Esophagus mucosa (tissue), 1 donor: ENCODE results near the gene STAT4. TPM values are rescaled to one million over a fixed set of nuclear protein-coding genes. Genes with fewer than 3 reads are reported as not detected.

Experiments
- ATAC-seq: fragments of 200-7000 bp; cut with Tn5 transposase; one replicate; pipeline ENCODE4 v1.9.1; 2020
- total RNA-seq: library from RNA; stranded (reverse); gene quantifications from one replicate; pipeline ENCODE4 v1.2.4, GENCODE V29; 2023
- donor health status: DM: yes; HTN: yes; CAD: no.

The STAT4 gene
- total RNA-seq, 1 donor from 2014 or later: 0.88 TPM

- ATAC-seq: no peak
Measured at GRCh38 chr2:191081411-191082155, 69.2 kb downstream of the STAT4 start.

DNA sequence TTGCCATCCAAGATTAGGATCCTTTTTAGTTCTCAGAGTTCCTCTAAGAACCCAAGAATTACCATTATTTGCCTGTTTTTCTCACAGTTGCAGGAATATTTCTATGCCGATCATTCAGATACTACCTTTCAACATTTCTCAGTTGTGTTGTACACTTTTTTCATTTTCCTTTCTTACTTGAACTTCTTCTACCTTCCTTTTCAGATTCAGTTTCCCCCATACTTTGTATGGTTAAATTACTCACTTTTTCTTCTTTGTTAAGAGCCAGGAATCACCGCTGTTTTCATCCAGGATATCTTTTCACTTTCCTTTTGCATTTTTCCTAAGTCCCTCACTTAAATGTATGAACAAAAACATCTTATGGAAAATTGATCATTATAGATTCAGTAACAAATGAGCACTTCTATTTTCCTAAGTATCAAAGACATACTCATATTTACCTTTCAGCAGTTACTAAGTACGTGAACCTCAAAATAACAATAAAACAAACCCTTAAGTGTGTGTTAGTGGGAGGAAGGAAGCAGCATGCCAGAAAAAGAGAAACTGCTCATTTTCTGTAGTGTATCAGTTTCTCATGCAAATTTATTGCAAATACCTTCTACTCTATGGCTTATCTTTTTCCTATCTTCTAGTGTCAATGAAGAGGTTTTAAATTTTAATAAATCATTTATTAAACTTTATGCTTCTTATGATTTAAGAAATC lies 72.5 kb downstream of the STAT4 start:
- no peak for ATAC-seq

- no peak for ATAC-seq
Measured at GRCh38 chr2:191070276-191070675, 80.5 kb downstream of the STAT4 start.

DNA sequence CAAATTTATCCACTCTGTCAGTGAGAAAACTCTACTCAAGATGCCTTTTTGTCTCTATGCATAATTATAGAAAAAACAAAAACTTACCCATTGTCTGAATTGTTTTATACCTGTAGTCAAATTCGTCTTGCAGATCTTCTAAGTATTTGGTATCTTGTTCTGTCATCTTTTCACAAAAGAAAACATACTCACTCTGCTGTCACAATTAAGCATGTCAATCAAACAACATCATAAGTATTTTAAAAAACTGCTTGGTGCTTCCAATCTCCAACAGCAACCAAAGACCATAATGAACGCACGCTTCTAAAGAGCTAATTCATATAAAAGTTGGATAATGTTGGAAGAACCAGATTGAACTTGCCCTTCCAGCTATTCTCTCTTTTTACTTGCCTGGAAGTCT lies 81.2 kb downstream of the STAT4 start:
- ATAC-seq: no peak

- no peak for ATAC-seq
Measured at GRCh38 chr2:191066919-191067233, 83.9 kb downstream of the STAT4 start.

DNA sequence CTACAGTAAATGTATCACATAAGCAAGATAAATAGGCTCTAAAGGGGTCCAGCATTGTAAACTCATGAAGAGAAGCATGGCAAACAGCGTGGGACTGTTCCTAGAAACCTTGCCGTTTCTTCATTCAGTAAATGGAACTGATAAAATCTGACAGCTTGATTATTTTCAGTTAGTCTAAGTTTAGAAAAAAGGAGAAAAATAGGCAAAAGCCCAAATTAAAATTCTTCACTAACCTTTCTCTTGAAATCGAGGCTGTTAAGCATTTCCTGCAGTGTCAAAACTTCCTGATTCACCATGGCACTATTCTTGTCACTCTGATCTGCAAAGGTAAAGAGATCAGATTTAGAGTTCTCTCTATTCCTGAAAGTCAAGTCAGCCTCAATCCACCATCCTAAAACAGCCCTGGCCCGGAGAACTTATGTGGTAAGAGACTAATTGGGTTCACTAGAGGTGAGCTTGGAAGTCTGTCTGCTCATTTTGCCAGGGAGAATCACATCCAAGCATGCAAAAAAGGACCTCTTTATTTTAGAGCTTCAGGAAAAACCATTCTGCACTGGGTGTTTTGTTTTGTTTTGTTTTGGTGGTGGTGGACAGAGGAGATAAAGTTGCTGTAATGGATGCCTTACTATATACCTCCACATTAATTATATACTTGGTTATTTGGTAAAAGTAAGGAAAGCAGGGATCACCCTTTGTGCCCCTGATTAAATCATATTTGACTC lies 84.4 kb downstream of the STAT4 start:
- ATAC-seq: no peak

DNA sequence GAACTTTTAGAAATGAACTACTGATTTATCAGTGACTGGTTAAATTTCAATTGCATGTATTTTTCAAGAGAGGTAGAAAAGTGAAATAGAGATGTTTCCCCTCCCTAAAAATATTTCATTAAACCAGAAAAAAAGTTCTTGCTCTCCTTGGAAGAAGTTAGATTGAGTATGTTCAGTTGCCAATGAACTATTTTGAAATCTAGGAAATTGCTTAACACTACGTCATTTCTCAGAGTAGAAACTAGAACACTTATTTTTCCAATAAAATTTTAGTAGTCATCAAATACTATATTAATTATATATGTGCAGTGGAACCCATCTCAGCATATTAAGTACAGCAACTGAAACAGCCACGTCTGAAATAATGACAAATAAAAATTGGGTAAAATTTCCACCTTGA lies 85.0 kb downstream of the STAT4 start:
- no peak for ATAC-seq

GRCh38 chr2:191064590-191064989 lies 86.2 kb downstream of the STAT4 start:
- ATAC-seq: no peak

GRCh38 chr2:191063584-191063983 lies 87.2 kb downstream of the STAT4 start:
- no peak for ATAC-seq

- ATAC-seq: no peak
Measured at GRCh38 chr2:191061381-191061980, 89.3 kb downstream of the STAT4 start.

DNA sequence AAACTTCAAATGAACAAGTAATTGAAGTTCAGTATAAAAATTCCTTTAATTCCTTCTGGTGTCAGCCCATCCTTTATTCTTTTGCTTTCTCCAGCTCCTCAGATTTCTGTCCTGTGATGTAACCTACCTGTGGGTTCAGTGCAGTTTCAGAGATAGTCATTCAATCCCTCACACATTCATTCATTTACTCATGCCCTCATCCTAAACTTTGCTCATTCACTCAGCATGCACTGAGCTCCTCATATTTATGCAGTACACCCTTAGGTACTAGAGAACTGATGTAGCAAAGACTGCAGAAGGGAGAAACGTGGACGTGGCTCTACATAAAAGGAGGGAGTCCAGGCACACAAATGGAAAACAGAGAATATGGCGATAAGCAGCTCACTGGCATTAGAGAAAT lies 91.5 kb downstream of the STAT4 start:
- ATAC-seq: no peak

DNA sequence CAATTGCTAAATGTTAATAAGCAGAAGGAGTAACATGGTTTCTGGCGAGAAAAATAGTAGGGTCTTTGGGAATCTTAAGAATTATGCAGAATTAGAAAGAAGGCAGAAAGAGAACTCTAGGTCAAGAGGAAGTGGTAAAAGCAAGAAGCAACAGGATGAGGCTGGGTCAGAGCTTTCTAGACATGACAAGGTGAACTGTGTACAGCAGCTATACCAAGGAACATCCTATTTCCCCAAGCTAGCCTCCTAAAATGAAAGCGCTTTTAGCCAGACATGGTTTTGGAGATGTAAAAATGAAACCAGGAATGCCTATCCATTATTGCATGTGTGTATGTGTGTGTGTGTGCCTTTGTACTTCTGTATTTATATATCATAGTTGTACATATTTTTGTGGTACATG lies 94.6 kb downstream of the STAT4 start:
- no peak for ATAC-seq

- ATAC-seq: no peak
Measured at GRCh38 chr2:191053256-191053655, 97.5 kb downstream of the STAT4 start.

DNA sequence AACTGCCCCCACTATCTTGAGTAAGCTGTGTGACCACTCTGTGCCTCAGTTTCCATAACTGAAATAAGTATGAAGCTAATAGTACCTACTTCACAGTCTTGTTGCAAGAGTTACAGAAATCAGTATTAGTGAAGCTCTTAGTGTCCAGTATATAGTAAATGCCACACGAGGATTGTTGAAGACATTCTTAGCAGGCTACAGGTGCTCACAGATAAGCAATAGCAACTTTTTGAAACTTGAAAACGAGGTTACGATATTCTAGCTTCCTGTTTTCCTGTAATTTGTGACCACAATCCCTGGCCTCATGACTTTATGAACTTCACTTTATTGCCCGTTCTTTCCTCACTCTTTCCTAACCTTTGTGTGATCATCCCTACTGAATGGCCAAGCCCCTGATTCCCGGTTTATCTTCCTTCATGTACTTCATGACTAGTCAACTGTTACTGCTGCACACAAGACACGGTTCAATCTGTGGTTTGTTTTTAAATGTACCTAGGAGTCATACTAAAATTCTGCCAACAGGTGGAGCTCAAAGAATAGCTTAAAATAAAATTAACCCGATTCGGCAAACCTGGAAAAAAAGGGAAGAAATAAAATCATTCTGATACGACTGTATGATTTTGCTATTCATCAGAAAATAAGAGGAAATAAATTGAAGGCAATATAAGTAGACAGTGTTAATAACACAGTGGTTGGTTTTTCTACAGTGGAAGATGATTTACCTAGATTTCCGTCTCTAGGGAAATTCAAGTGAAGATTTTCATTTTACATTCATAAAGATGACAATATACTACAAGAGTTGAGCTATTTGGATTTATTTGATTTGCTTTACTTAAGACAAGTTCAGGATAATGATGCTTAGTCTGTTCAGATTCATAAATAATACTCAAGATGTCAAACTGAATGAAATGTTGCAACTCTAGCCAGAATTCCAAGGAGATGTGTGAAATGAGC lies 98.7 kb downstream of the STAT4 start:
- peak; percentile 50 for ATAC-seq

DNA sequence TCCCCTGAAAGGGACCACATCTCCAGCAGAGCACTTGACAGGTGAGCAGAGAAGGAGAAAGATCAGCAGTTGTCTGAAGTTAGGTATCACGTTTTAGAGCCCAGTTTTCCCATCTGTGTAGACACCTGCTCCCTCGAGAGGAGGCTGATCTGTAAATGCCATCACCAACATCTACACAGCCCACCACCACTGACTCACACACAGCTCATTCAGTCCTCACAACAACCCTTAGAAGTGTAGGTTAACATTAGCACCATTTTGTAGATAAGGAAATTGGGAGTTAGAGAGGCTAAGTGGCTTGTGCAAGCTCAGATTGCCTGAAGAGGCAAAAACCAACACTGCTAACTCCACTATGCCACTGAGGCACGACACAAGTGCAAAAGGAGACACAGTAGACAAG lies 99.6 kb downstream of the STAT4 start:
- peak; percentile 11 for ATAC-seq

DNA sequence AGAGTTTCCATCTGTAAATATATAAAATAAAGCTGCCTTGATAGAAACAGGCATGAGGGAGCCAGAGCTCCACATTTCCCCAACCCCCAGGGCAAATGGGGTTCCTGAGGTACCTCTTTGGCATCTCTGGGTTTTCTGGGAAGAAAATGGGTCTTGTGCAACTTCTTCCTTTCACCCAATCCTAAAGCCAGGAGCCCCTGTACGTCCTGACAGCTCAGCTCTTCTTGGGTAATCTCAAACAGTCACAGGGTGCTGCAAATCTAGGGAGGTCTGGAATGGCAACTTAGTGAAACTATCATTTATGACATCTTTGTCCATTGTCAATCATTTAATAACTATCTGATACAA lies 100.2 kb downstream of the STAT4 start:
- no peak for ATAC-seq

GRCh38 chr2:191049728-191050639 lies 100.8 kb downstream of the STAT4 start:
- no peak for ATAC-seq

DNA sequence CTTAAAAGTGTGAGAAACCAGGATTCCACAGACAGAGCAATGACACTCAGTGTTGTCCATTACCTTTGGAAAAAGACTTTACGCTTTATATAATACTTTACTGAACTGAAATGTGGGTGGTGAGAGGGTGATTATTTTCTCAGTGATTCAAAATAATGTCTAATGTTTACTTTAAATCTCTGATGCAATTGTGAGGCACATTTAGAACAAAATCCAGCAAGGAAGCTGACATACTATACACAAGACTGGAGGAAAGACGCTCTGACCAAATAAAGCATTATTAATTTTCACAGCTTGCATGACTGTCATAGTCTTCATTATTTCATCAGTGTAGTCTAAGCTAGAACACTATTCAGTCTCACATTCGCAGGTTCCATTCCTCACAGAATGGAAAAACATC lies 102.7 kb downstream of the STAT4 start:
- peak; percentile 16 for ATAC-seq

GRCh38 chr2:191045141-191045540 lies 105.7 kb downstream of the STAT4 start:
- no peak for ATAC-seq

DNA sequence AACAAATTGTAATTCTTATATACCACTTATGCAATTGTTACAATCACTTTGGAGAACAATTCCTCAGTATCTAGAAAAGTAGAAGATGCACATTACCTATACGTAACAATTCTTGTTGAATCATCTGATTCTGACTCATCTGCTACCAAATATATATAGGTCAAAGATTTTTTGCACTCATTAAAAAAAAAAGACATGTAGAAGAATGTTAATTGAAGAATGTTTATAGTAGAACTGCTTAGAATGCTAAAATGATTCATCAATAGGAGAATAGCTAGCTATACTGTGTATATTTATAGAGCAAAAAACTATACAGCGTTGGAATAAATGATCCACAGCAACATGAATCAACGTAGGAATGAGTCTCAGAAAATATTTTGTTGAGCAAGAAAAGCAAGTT lies 107.4 kb downstream of the STAT4 start:
- ATAC-seq: peak; percentile 17
